Tibial artery (tissue), 4 donors: ENCODE data around the gene PLXNB1.

Experiments
- DNase-seq, 2 donors: peaks; one replicate each; pipeline ENCODE4 v3.0.0-alpha.2; 2019
- H3K27ac ChIP-seq, 2 donors: fragments of 200-600 bp; sonication (generic) in 1 of 2; 1 replicate in 1 of 2; 2 replicates in 1 of 2; pipeline ENCODE4 v1.5.1; 2018 to 2019; ENCODE audit warnings: mild to moderate bottlenecking in 1 of 2
- H3K27me3 ChIP-seq, 2 donors: fragments of 200-600 bp; sonication (generic) in 1 of 2; one replicate each; pipeline versions ENCODE4 v1.5.1 to v1.6.0; 2016 to 2019
- H3K36me3 ChIP-seq, 3 donors: fragments of 200-600 bp; sonication (generic) in 2 of 3; one replicate each; pipeline ENCODE4 v1.5.1; 2016 to 2019; ENCODE audit warnings: mild to moderate bottlenecking in 2 of 3
- H3K4me1 ChIP-seq, 4 donors: fragments of 200-600 bp; sonication (generic) in 2 of 4; 1 replicate in 3 of 4; 2 replicates in 1 of 4; pipeline ENCODE4 v1.5.1; 2016 to 2019
- H3K4me3 ChIP-seq, 2 donors: fragments of 200-600 bp; sonication (generic) in 1 of 2; 1 replicate in 1 of 2; 2 replicates in 1 of 2; pipeline ENCODE4 v1.5.1; 2018 to 2019; ENCODE audit warnings: mild to moderate bottlenecking in 2 of 2
- H3K9me3 ChIP-seq, 3 donors: fragments of 200-600 bp; sonication (generic) in 1 of 3; one replicate each; pipeline ENCODE4 v1.5.1; 2016 to 2019
- CTCF ChIP-seq, 2 experiments: fragments of 200-600 bp in 1 of 2; fragments of 450-650 bp in 1 of 2; IDR thresholded peaks; one replicate each; pipeline ENCODE4 v1.5.1; 2017 to 2019; ENCODE audit warnings: antibody characterized with exemption in 2 of 2, mild to moderate bottlenecking in 1 of 2, moderate library complexity in 1 of 2
- intact Hi-C: fragments of 100-400 bp; cut with DNase I; formaldehyde crosslinking; loops from one replicate; pipeline ENCODE4 v1.15.0; 2023; ENCODE audit warnings: low total_unique reads

Gene PLXNB1

GRCh38 chr3:48428088-48428571 is 1.8 kb downstream of the PLXNB1 start:
- peaks cover 0 to 85% (median 64%) of the 10 kb centered on the region in 4 donors for H3K4me1 ChIP-seq
- peaks cover 0 to 19% (median 6%) of the 10 kb centered on the region in 3 donors for H3K36me3 ChIP-seq
- DNase-seq: no peak
- no peak for TF ChIP-seq CTCF (IDR thresholded peaks at IDR 0.05)
- H3K27ac ChIP-seq: peak overlapping the region; percentile 93 to 99
- H3K9me3 ChIP-seq: no peaks in the 10 kb centered on the region
- no peaks in the 10 kb centered on the region for H3K27me3 ChIP-seq
- peak overlapping the region; percentile 68 to 87 for H3K4me3 ChIP-seq
- intact Hi-C loops: no loop called here

- Histone ChIP-seq H3K27me3 (no peaks in the 10 kb centered on the region), H3K4me1 (peaks cover 0 to 86% (median 65%) of the 10 kb centered on the region in 4 donors), H3K9me3 (no peaks in the 10 kb centered on the region), H3K36me3 (peaks cover 0 to 19% (median 10%) of the 10 kb centered on the region in 3 donors), H3K4me3 (peak overlapping the region; percentile 68 to 87), H3K27ac (peak overlapping the region; percentile 93 to 99)
- no peak for TF ChIP-seq CTCF (IDR thresholded peaks at IDR 0.05)
- intact Hi-C loops: no loop called here
- peak in 1 of 2 donors; percentile 65 for DNase-seq
Measured at GRCh38 chr3:48427630-48427962, 2.3 kb downstream of the PLXNB1 start.

- Histone ChIP-seq H3K27ac (peak overlapping the region; percentile 93 to 99), H3K9me3 (no peaks in the 10 kb centered on the region), H3K4me1 (peaks cover 0 to 87% (median 69%) of the 10 kb centered on the region in 4 donors), H3K27me3 (no peaks in the 10 kb centered on the region), H3K36me3 (peaks cover 5 to 23% (median 14%) of the 10 kb centered on the region in 3 donors), H3K4me3 (peak overlapping the region; percentile 68 to 87)
- DNase-seq: peak; percentile 65 to 83
- no peak for TF ChIP-seq CTCF (IDR thresholded peaks at IDR 0.05)
- intact Hi-C loops: no loop called here
Measured at GRCh38 chr3:48426944-48427629, 2.8 kb downstream of the PLXNB1 start.

- DNase-seq: peak in 1 of 2 donors; percentile 89
- Histone ChIP-seq H3K4me3 (peak overlapping the region; percentile 68 to 87), H3K27ac (peak overlapping the region; percentile 93 to 99), H3K9me3 (no peaks in the 10 kb centered on the region), H3K4me1 (peaks cover 0 to 89% (median 72%) of the 10 kb centered on the region in 4 donors), H3K36me3 (peaks cover 8 to 29% (median 19%) of the 10 kb centered on the region in 3 donors), H3K27me3 (no peaks in the 10 kb centered on the region)
- TF ChIP-seq CTCF (IDR thresholded peaks at IDR 0.05): no peak
- intact Hi-C loops: no loop called here
Measured at GRCh38 chr3:48426401-48426909, 3.4 kb downstream of the PLXNB1 start.

- Histone ChIP-seq H3K27me3 (no peaks in the 10 kb centered on the region), H3K9me3 (no peaks in the 10 kb centered on the region), H3K27ac (peak overlapping the region; percentile 93 to 99), H3K4me1 (peaks cover 0 to 84% (median 69%) of the 10 kb centered on the region in 4 donors), H3K36me3 (peaks cover 14 to 40% (median 29%) of the 10 kb centered on the region in 3 donors), H3K4me3 (peak overlapping the region; percentile 12 to 87)
- no peak for TF ChIP-seq CTCF (IDR thresholded peaks at IDR 0.05)
- intact Hi-C loops: no loop called here
- peak in 1 of 2 donors; percentile 87 for DNase-seq
Measured at GRCh38 chr3:48425281-48425812, 4.5 kb downstream of the PLXNB1 start.
